GM12801 (cell line): ENCODE data around the gene PLEKHF1.

Experiments
- TF ChIP-seq, protein P1 (sequence below): IDR thresholded peaks from one replicate; pipeline ENCODE4 v1.5.1; 2011; ENCODE audit warnings: control low read depth; ENCODE audit not compliant: insufficient read length; ENCODE audit errors: extremely low read depth

PLEKHF1 gene

DNA sequence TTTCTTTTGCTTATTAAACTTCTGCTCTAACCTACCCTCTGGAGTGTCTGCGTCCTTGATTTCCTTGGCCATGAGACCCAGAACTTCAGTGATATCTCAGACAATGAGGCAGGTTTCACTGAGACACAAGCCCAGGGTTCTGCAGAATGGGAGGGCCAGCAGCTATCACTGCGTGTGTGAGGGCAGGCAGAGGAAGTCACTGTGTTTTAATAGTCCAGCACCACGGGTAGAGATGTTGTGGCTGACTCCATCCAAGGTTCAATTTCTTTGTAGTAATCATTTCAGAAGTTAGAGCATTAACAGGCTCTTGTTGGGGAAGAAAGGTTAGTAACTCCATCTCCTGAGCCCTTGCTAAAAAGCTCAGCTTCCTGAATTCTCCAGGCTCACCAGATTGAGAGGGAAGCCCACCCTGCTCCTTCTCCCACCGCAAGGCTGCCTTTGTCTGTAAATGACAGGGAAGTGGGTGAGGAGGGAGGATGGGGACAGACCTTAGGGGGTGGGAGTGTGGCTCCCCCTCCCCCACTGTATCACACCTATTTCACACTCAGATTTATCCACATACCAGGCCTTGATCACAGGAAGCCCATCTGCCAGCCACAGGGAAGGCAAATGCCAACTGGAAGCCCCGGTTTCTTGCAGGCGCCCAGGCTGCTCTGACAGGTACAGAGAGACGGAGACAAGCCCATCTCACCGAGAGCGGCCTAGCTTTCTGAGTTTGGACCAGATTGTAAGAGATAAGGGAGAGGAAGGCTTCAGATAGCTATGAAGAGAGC, 47.7 kb downstream of the PLEKHF1 start:
- TF ChIP-seq, protein P1, sequence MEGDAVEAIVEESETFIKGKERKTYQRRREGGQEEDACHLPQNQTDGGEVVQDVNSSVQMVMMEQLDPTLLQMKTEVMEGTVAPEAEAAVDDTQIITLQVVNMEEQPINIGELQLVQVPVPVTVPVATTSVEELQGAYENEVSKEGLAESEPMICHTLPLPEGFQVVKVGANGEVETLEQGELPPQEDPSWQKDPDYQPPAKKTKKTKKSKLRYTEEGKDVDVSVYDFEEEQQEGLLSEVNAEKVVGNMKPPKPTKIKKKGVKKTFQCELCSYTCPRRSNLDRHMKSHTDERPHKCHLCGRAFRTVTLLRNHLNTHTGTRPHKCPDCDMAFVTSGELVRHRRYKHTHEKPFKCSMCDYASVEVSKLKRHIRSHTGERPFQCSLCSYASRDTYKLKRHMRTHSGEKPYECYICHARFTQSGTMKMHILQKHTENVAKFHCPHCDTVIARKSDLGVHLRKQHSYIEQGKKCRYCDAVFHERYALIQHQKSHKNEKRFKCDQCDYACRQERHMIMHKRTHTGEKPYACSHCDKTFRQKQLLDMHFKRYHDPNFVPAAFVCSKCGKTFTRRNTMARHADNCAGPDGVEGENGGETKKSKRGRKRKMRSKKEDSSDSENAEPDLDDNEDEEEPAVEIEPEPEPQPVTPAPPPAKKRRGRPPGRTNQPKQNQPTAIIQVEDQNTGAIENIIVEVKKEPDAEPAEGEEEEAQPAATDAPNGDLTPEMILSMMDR, result no peak

DNA sequence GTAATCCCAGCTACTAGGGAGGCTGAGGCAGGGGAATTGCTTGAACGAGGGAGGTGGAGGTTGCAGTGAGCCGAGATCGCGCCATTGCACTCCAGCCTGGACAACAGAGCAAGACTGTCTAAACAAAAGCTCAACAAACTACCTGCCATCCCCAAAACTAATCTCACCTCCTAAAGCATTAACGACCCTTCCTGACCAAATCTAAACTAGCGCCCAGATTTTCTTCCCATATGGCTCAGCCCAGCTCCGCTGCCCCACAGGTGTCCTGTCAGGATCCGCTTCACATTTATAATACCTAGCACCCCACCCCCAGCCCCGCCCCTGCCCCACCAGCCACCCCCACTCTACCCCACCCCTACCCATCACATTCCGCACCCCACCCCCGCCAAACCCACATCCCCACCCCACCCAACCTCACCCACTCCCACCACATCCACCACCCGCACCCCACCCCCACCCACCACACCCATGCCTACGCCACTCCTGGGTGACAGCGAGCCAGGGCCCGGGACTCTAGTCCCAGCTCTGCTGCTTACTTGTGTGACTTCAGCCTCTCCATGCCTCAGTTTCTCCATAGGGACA, 49.2 kb downstream of the PLEKHF1 start:
- TF ChIP-seq, protein P1, result no peak

DNA sequence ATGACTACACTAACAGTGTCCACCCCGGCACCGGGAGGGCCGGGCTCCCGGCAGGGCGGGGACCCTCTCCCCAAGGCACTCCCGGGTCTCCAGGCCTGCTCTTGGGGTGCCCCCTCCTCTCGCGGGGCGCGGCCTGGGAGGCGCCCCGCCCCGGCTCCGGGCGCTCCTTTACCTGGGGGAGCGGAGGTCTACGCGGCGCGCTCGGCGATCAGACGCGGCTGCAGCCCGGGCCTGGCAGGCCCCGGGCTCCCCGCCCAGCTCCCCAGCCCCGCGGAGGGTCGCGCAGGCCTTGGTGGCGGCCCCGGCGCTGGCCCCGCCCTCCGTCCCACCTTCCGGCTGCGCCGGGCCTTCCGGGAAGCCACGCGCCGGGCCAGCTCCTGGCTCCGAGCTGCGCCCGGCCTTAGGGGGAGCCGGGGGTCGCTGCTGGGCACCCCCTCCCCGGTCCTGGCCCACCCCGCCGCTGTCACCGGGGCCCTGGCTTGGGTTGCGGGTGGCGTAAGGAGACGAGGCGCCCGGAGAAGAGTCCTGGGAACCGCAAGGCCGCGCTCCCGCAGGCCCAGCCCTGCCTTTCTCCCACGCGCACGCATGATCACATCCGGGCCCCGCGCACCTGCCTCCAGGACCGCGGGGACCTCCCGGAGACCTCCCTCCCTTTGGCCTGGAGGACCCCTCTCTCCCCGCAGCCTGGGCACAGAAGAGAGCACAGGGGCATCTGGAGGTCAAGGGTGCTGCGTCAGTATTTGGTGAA, 49.9 kb downstream of the PLEKHF1 start, which contains the start of gene C19orf12:
Gene C19orf12 (minus strand): TSS at position 309 of the 748 bp plus-strand sequence. CDS start 6,848 bp downstream, outside the sequence.
- TF ChIP-seq, protein P1, result no peak

DNA sequence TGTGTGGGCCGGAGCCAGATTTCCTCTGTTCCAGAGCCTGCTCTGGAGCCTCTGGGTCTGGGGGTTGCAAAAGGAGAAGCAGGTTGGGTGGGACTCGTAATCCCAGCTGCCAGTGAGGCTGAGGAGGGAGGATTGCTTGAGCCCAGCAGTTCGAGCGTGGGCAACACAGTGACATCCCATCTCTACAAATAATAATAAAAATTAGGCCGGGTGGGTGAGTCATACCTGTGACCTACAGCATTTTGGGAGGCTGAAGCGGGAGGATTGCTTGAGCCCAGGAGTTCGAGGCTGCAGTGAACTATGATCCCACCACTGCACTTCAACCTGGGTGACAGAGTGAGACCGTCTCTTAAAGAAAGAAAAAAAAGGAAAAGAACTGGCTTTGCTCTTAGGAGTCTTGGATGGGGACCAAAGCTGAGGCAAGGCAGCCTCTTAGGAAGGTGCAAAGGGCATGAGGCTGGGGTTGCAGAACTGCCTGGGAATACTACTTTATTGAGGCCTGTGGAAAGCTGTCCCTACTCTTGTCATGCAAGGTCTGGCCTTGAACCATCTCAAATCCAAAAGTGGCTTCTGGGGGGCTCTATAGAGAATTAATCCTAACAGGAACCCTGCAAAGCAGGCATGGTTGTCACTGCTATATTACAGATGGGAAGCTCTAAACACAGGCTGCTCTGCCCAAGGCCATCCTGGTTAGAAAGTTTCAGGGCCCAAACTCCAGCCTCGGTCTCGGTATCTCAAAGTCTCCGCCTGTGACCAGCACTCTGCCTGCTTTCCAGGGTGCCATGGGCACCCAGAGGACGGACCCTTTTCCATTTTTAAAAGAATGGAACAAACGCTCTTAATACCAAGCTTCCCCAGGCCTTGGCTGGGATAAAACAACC, 50.7 kb downstream of the PLEKHF1 start:
- TF ChIP-seq, protein P1, result no peak

DNA sequence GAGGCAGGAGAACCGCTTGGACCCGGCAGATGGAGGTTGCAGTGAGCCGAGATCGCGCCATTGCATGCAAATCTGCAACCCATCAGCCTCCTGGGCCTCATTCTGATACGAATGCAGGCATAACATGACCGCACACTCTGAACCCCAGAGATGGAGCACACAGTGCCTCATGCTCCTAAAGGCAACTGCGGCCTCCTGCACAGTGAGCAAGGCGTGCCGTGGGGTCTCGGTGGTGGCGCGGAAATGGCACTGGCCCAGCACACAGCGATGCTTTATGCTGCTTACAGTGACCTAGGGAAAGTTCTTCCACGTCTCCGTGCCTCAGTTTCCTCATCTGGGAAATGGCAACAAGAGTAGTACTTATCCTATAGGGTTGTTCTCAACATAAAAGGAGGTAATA, 51.8 kb downstream of the PLEKHF1 start:
- TF ChIP-seq, protein P1, result no peak

DNA sequence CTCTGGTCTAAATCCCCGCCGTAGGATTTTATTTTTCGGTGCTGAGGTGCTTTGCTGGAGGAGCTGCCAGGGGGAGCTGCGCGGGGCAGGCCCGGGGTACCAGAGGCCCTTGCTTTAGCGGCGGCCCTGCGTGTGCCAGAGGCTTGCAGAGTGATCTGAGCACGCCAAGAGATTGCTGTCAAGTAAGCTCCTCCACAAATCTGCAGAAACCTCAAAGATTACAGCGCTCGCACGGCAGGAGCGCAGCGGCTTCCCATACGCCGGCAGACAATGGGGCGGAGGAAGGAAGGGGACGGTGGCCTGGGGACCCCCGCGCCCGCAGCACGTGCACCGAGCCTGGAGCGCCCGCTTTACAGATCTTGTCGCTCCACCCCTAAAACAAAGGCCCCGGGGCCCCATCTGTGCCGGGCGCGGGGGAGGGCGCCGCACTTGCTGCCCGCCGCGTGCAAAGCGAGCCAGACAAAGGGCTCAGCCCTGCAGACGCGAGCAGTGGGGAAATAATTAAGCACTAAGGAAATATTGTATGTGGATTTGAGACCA, 58.9 kb downstream of the PLEKHF1 start:
- TF ChIP-seq, protein P1, result no peak
